SK-N-SH (cell line): ENCODE measurements around the gene ASPDH. TPM values are rescaled to one million over a fixed set of nuclear protein-coding genes. Genes with fewer than 3 reads are reported as not detected.

Experiments
- CTCF ChIA-PET: fragments of 300-600, 350-600 bp; formaldehyde crosslinking; extraction: SDS; loops from one replicate; lab custom pipeline; 2021; lab: Yijun Ruan, JAX
- POLR2A ChIA-PET: fragments of 350-600 bp; sonication (Branson Sonifier 250); formaldehyde crosslinking; extraction: SDS; loops from one replicate; lab custom pipeline; 2020; ENCODE audit warnings: antibody characterized with exemption, inconsistent platforms; lab: Yijun Ruan, JAX
- DNase-seq: peaks from one replicate; pipeline ENCODE4 v3.0.0; 2012
- H2AFZ ChIP-seq: fragments of 200-600 bp; sonication (generic); 2 replicates; pipeline ENCODE4 v1.8.1; 2016; ENCODE audit warnings: antibody characterized with exemption, mild to moderate bottlenecking, low read depth
- H3F3A ChIP-seq: fragments of 200-600 bp; sonication (generic); replicated peaks from 2 replicates; pipeline ENCODE3; 2016; ENCODE audit warnings: antibody characterized with exemption, mild to moderate bottlenecking; ENCODE audit not compliant: insufficient read depth
- H3K27ac ChIP-seq, 2 experiments: fragments of 200-500 bp in 1 of 2; fragments of 200-600 bp in 1 of 2; sonication (Bioruptor generic) in 1 of 2; sonication (generic), shearing (Covaris generic) in 1 of 2; 2 replicates each; pipeline versions ENCODE4 v1.5.1 to v1.6.1; 2014 to 2016; ENCODE audit warnings: low read depth in 2 of 2, inconsistent platforms in 1 of 2, low read length in 1 of 2, mild to moderate bottlenecking in 1 of 2, mixed read lengths in 1 of 2
- H3K27me3 ChIP-seq: fragments of 200-600 bp; sonication (generic), shearing (Covaris generic); 2 replicates; pipeline ENCODE4 v1.6.1; 2016; ENCODE audit warnings: mixed run types; ENCODE audit not compliant: insufficient read depth
- H3K36me3 ChIP-seq, 2 experiments: fragments of 200-500 bp in 1 of 2; fragments of 200-600 bp in 1 of 2; sonication (Bioruptor generic) in 1 of 2; sonication (generic) in 1 of 2; replicated peaks in 1 of 2; 2 replicates each; pipeline versions ENCODE3 to v1.5.1; 2014 to 2016; ENCODE audit warnings: low read length in 1 of 2, mild to moderate bottlenecking in 1 of 2; ENCODE audit not compliant: insufficient read depth in 2 of 2, control insufficient read depth in 1 of 2
- H3K4me1 ChIP-seq, 2 experiments: fragments of 200-500 bp in 1 of 2; fragments of 200-600 bp in 1 of 2; sonication (Bioruptor generic) in 1 of 2; sonication (generic), shearing (Covaris generic) in 1 of 2; 2 replicates each; pipeline versions ENCODE4 v1.5.1 to v1.6.1; 2014 to 2016; ENCODE audit warnings: low read depth in 1 of 2, low read length in 1 of 2, mixed run types in 1 of 2; ENCODE audit not compliant: insufficient read depth in 2 of 2, control insufficient read depth in 1 of 2
- H3K4me2 ChIP-seq: fragments of 200-600 bp; sonication (generic), shearing (Covaris generic); 2 replicates; pipeline ENCODE4 v1.6.1; 2017; ENCODE audit warnings: mixed run types
- H3K4me3 ChIP-seq, 2 experiments: fragments of 200-500 bp in 1 of 2; fragments of 200-600 bp in 1 of 2; sonication (Bioruptor generic) in 1 of 2; sonication (generic), shearing (Covaris generic) in 1 of 2; 2 replicates each; pipeline versions ENCODE4 v1.5.1 to v1.8.1; 2014 to 2016; ENCODE audit warnings: low read depth in 2 of 2, inconsistent platforms in 1 of 2, low read length in 1 of 2, mild to moderate bottlenecking in 1 of 2, mixed read lengths in 1 of 2, moderate library complexity in 1 of 2
- H3K79me2 ChIP-seq: fragments of 200-600 bp; sonication (generic); 2 replicates; pipeline ENCODE4 v1.8.1; 2017; ENCODE audit warnings: mild to moderate bottlenecking; ENCODE audit not compliant: insufficient read depth
- H3K9ac ChIP-seq: fragments of 200-600 bp; sonication (generic); 2 replicates; pipeline ENCODE4 v1.6.1; 2017; ENCODE audit warnings: mixed run types
- H3K9me2 ChIP-seq: fragments of 200-600 bp; sonication (generic); 2 replicates; pipeline ENCODE4 v1.6.1; 2017; ENCODE audit warnings: mixed run types
- H3K9me3 ChIP-seq: fragments of 200-600 bp; sonication (generic); 2 replicates; pipeline ENCODE4 v1.6.1; 2017; ENCODE audit warnings: mixed run types, mild to moderate bottlenecking, moderate library complexity
- H4K20me1 ChIP-seq: fragments of 200-600 bp; sonication (generic); 2 replicates; pipeline ENCODE4 v1.6.1; 2017; ENCODE audit warnings: mild to moderate bottlenecking, mixed run types; ENCODE audit not compliant: insufficient read depth
- EP300 ChIP-seq, 2 experiments: IDR thresholded peaks; 2 replicates each; pipeline versions ENCODE4 v1.4.0 to v1.6.1; 2012; ENCODE audit warnings: borderline replicate concordance in 1 of 2, low read depth in 1 of 2, low read length in 1 of 2
- EZH2phosphoT487 ChIP-seq: fragments of 200-600 bp; sonication (generic); IDR thresholded peaks from 2 replicates; pipeline ENCODE4 v1.6.1; 2017; ENCODE audit warnings: low read depth, mixed run types, mild to moderate bottlenecking, antibody characterized with exemption, moderate library complexity, borderline replicate concordance
- FOSL2 ChIP-seq: IDR thresholded peaks from 2 replicates; pipeline ENCODE4 v1.4.0; 2012; ENCODE audit warnings: low read depth, mild to moderate bottlenecking, moderate library complexity, borderline replicate concordance
- FOXJ3 ChIP-seq: sonication (generic); formaldehyde crosslinking; IDR thresholded peaks from 2 replicates; pipeline ENCODE4 v1.5.1; 2020; ENCODE audit warnings: mild to moderate bottlenecking, missing genetic modification reagents
- FOXM1 ChIP-seq: IDR thresholded peaks from 2 replicates; pipeline ENCODE4 v1.4.0; 2012; ENCODE audit warnings: low read depth, mild to moderate bottlenecking
- GABPA ChIP-seq: IDR thresholded peaks from 2 replicates; pipeline ENCODE4 v1.4.0; 2012; ENCODE audit warnings: low read depth, mild to moderate bottlenecking
- IRF3 ChIP-seq: fragments of 150-350 bp; IDR thresholded peaks from 2 replicates; pipeline ENCODE4 v1.6.1; 2016; ENCODE audit warnings: mild to moderate bottlenecking, low read depth, low read length
- NRF1 ChIP-seq: IDR thresholded peaks from 2 replicates; pipeline ENCODE4 v1.6.1; 2012; ENCODE audit warnings: low read depth, mild to moderate bottlenecking, low read length
- PBX3 ChIP-seq: IDR thresholded peaks from 2 replicates; pipeline ENCODE4; 2012
- POLR2AphosphoS5 ChIP-seq: IDR thresholded peaks from 2 replicates; pipeline ENCODE4 v1.6.1; 2012; ENCODE audit warnings: low read depth, low read length
- RCOR1 ChIP-seq: fragments of 150-350 bp; IDR thresholded peaks from 2 replicates; pipeline ENCODE4 v1.6.1; 2017; ENCODE audit warnings: antibody characterized with exemption, low read length
- SMC3 ChIP-seq: IDR thresholded peaks from 2 replicates; pipeline ENCODE4 v1.6.1; 2012; ENCODE audit warnings: low read depth, low read length, improper control_type of control experiment
- TAF1 ChIP-seq: IDR thresholded peaks from 2 replicates; pipeline ENCODE4 v1.6.1; 2012; ENCODE audit warnings: low read depth, mild to moderate bottlenecking, low read length, moderate library complexity, borderline replicate concordance
- TCF12 ChIP-seq: IDR thresholded peaks from 2 replicates; pipeline ENCODE4 v1.4.0; 2012
- TEAD4 ChIP-seq: IDR thresholded peaks from 2 replicates; pipeline ENCODE4 v1.4.0; 2012; ENCODE audit warnings: mild to moderate bottlenecking, borderline replicate concordance; ENCODE audit not compliant: insufficient read depth
- USF1 ChIP-seq: IDR thresholded peaks from 2 replicates; pipeline ENCODE4 v1.4.0; 2012; ENCODE audit warnings: low read depth, borderline replicate concordance
- USF2 ChIP-seq: fragments of 150-350 bp; IDR thresholded peaks from 2 replicates; pipeline ENCODE4 v1.6.1; 2017; ENCODE audit warnings: antibody characterized with exemption, low read length, low read depth, borderline replicate concordance
- ZBTB33 ChIP-seq: IDR thresholded peaks from 2 replicates; pipeline ENCODE4 v1.4.0; 2012; ENCODE audit warnings: low read depth, borderline replicate concordance
- WGBS: methylation state at CpG from one replicate; pipeline ENCODE4 v1.1.6; 2017; ENCODE audit warnings: low lambda C conversion rate; 5-methylcytosine and 5-hydroxymethylcytosine counted together
- polyA plus RNA-seq, 3 experiments: library from polyadenylated mRNA; depleted of rRNA; stranded (reverse); fragments of >200 nt; gene quantifications; 2 replicates each; pipeline ENCODE4 v1.2.3, GENCODE V29; 2012

Gene ASPDH
- polyA plus RNA-seq, 1 of the 3 experiments (the other 2 are of a cell fraction) = 0.07 TPM

- WGBS = 78% methylated on average over 23 of the region's 29 CpGs
- ChIA-PET CTCF (interaction anchor here (0.9 to 8.3 kb wide), 11 partner anchors 9 to 214 kb away, joined by 3 to 80 read pairs (median 4); no protein-coding TSS in a partner anchor), POLR2A (no interaction called here)
- H3K4me2 ChIP-seq = no peak overlapping the region
- no peak overlapping the region for H2AFZ ChIP-seq
- DNase-seq = peak; percentile 81
- no peaks in the 10 kb centered on the region for H3K9me3 ChIP-seq
- no peak overlapping the region for H3K4me3 ChIP-seq
- no peaks in the 10 kb centered on the region for H3K36me3 ChIP-seq
- no peak overlapping the region for H3K9ac ChIP-seq
- no peak for TF ChIP-seq TCF12
- TF ChIP-seq GABPA = no peak
- no peak for TF ChIP-seq FOSL2
- TF ChIP-seq ZBTB33 = no peak
- TF ChIP-seq EZH2phosphoT487 = no peak
- no peaks in the 10 kb centered on the region for H3K79me2 ChIP-seq
- H3K9me2 ChIP-seq = no peaks in the 10 kb centered on the region
- no peaks in the 10 kb centered on the region for H4K20me1 ChIP-seq
- H3F3A ChIP-seq = no peaks in the 10 kb centered on the region
- no peak overlapping the region for H3K27ac ChIP-seq
- peaks cover 0 to 4% of the 10 kb centered on the region in 2 experiments; a peak in 1 of 4 replicates for H3K4me1 ChIP-seq
- H3K27me3 ChIP-seq = no peaks in the 10 kb centered on the region
These were observed 47.6 kb downstream of the ASPDH start for GRCh38 chr19:50465986-50466705.

GRCh38 chr19:50465000-50465399 is 48.7 kb downstream of the ASPDH start:
- peaks cover 0 to 4% of the 10 kb centered on the region in 2 experiments; a peak in 1 of 4 replicates for H3K4me1 ChIP-seq
- TF ChIP-seq USF2 = no peak
- no peak for TF ChIP-seq POLR2AphosphoS5
- no peak for TF ChIP-seq IRF3
- TF ChIP-seq ZBTB33 = no peak
- no peak for TF ChIP-seq TAF1
- TF ChIP-seq TCF12 = no peak
- no peak for TF ChIP-seq PBX3
- TF ChIP-seq FOXJ3 (CRISPR knock-in tag) = no peak
- no peak for TF ChIP-seq RCOR1
- TF ChIP-seq TEAD4 = no peak
- no peak for TF ChIP-seq NRF1
- no peak for TF ChIP-seq USF1
- TF ChIP-seq EP300 (IDR thresholded peaks at IDR 0.05; ENCODE audit: borderline replicate concordance in 1 of 2, low read depth in 1 of 2, low read length in 1 of 2) = no peak
- no peak for TF ChIP-seq SMC3
- no peak for TF ChIP-seq FOXM1
- no peak overlapping the region for H3K4me3 ChIP-seq
- H3K36me3 ChIP-seq = no peaks in the 10 kb centered on the region
- H3K79me2 ChIP-seq = no peaks in the 10 kb centered on the region
- H3K9me2 ChIP-seq = no peaks in the 10 kb centered on the region
- WGBS = 87% methylated on average over 13 of the region's 13 CpGs
- ChIA-PET POLR2A (no interaction called here), CTCF (interaction anchor here (0.9 to 8.3 kb wide), 4 partner anchors 97 to 213 kb away, joined by 3 to 80 read pairs (median 7); no protein-coding TSS in a partner anchor)
- H3K27me3 ChIP-seq = no peaks in the 10 kb centered on the region
- no peak for DNase-seq
- H3K9ac ChIP-seq = no peak overlapping the region
- H3K4me2 ChIP-seq = no peak overlapping the region
- no peak overlapping the region for H2AFZ ChIP-seq
- H3F3A ChIP-seq = no peaks in the 10 kb centered on the region
- no peak overlapping the region for H3K27ac ChIP-seq
- H4K20me1 ChIP-seq = no peaks in the 10 kb centered on the region
- H3K9me3 ChIP-seq = no peaks in the 10 kb centered on the region
